Muscle layer of colon (tissue), 2 donors: ENCODE measurements around the gene TMEM232.
"Not testable (repeated sequence)": the region's sequence is repeated elsewhere in the genome, so short reads cannot be mapped to it uniquely, and the experiment has no call there.

Experiments used
- H3K27ac ChIP-seq: one replicate; pipeline ENCODE4 v1.7.0; 2013; ENCODE audit warnings: low read depth, mild to moderate bottlenecking, low read length, moderate library complexity
- H3K27me3 ChIP-seq, 2 donors: one replicate each; pipeline ENCODE4 v1.7.0; 2013; ENCODE audit warnings: low read length in 2 of 2, mild to moderate bottlenecking in 2 of 2; ENCODE audit not compliant: insufficient read depth in 2 of 2, control insufficient read depth in 1 of 2
- H3K36me3 ChIP-seq: one replicate; pipeline ENCODE4 v1.7.0; 2013; ENCODE audit warnings: mild to moderate bottlenecking, low read length; ENCODE audit not compliant: insufficient read depth
- H3K4me1 ChIP-seq: one replicate; pipeline ENCODE4 v1.7.0; 2013; ENCODE audit warnings: mild to moderate bottlenecking, low read length; ENCODE audit not compliant: insufficient read depth
- H3K4me3 ChIP-seq, 2 donors: one replicate each; pipeline ENCODE4 v1.7.0; 2013; ENCODE audit warnings: low read length in 2 of 2, low read depth in 1 of 2, mild to moderate bottlenecking in 1 of 2, moderate library complexity in 1 of 2
- H3K9ac ChIP-seq: one replicate; pipeline ENCODE4 v1.7.0; 2013; ENCODE audit warnings: low read length
- H3K9me3 ChIP-seq: one replicate; pipeline ENCODE4 v1.7.0; 2013; ENCODE audit warnings: mild to moderate bottlenecking, low read length
- donor health status: abdominal sarcoma.
- donor health status: Adenocarcinoma of cecum.

TMEM232 gene

DNA sequence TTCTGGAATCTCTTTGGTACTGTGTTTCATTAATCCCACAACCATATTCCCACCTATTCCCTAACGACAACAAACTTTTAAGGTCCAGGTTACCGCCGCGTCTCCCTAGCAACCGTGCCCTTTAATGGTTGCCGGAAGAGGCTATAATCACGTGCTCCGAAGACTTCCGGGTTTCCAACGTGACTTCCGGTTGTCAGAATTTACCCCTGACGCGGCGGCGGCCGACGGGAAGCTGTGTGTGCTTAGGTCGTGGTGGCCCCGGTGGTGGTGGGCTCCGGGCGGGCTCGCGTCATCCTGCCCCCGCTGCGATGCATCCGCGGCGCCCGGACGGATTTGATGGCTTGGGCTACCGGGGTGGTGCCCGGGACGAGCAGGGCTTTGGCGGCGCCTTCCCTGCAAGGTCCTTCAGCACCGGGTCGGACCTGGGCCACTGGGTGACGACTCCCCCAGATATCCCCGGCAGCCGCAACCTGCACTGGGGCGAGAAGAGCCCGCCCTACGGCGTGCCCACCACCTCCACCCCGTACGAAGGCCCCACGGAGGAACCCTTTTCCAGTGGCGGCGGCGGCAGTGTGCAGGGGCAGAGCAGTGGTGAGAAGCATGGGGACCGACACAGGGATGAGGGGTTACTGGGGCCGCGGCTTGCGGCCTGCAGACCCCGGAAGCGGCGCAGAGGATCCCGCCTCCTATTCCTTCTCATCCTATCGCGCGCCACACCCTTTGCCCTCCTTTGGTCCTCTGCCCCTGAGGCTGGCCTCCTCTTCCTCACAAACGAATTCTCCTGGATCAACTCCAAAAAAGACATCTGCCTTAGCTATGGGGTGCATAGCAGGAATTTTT, 12.6 kb upstream of the TMEM232 start, which contains the start of gene SLC25A46:
Gene SLC25A46 (plus strand): TSS at position 196 of the 840 bp plus-strand sequence. CDS start 113 bp downstream, at position 309.
- Histone ChIP-seq H3K4me1 (peaks cover 5% of the 10 kb centered on the region), H3K9ac (peak within 1 kb of the TSS; percentile 78), H3K9me3 (no peaks in the 10 kb centered on the region), H3K4me3 (peak within 1 kb of the TSS; percentile 92 to 96), H3K27ac (peak within 1 kb of the TSS; percentile 91), H3K27me3 (no peaks in the 10 kb centered on the region), H3K36me3 (no peaks in the 10 kb centered on the region)

DNA sequence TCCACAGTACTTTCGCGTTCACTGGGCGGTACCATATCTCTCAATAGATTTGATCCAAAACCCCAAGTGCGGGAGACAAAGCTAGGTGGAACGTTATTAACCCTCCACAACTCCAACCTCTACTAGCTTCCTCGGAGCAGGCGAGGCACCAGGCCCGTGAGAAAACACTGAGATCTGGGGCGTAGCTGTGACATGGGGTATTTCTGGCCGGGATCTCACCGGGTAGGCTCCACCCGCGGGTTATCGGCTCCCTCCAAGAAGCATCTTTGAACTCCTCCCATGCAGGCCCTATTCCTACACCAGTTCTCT, 12.0 kb upstream of the TMEM232 start:
- H3K9me3 ChIP-seq: no peaks in the 10 kb centered on the region
- H3K27ac ChIP-seq: peak overlapping the region; percentile 91
- peak overlapping the region; percentile 78 for H3K9ac ChIP-seq
- H3K4me1 ChIP-seq: peaks cover 5% of the 10 kb centered on the region
- H3K36me3 ChIP-seq: no peaks in the 10 kb centered on the region
- H3K4me3 ChIP-seq: peak overlapping the region; percentile 92 to 96
- H3K27me3 ChIP-seq: no peaks in the 10 kb centered on the region

DNA sequence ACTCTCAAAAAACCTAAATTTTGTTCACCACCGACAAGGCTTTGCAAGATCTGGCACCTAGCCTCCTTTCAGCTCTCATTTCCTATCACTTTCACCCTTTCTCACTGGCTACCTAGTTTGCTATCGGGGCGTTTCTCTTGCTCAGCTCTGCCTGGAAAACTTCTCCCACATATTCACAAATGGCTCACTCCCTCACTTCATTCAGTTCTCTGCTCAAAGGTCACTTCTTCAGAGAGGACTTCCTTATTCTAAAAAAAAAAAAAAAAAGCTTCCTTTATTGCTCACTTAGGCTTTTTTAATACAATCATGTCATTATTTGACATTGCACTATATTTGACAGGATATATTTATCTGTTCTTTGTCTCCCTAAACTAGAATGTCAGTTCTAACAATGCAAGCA, 10.3 kb upstream of the TMEM232 start:
- Histone ChIP-seq H3K4me1 (peaks cover 5% of the 10 kb centered on the region), H3K9me3 (no peaks in the 10 kb centered on the region), H3K27ac (no peak overlapping the region), H3K9ac (no peak overlapping the region), H3K27me3 (no peaks in the 10 kb centered on the region), H3K4me3 (no peak overlapping the region), H3K36me3 (no peaks in the 10 kb centered on the region)

DNA sequence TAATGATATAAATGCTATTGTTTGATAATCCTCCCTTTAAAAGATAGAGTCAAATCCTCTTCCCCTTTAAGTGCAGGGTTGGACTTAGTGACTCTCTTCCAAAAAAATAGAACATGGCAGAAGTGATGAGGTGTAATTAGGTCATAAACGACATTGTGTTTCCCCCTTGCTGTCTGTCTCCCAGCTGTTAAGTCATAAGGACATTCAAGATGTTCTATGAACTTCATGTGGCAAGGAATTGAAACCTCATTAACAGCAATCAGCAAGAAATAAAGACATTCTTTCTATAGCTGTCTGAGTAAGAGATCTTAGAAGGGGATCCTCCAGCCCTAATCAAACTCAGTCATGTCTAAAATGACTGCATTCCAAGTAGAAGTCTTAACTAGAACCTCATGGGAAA, 9.1 kb upstream of the TMEM232 start:
- Histone ChIP-seq H3K4me3 (no peak overlapping the region), H3K9ac (no peak overlapping the region), H3K9me3 (no peaks in the 10 kb centered on the region), H3K4me1 (peaks cover 5% of the 10 kb centered on the region), H3K36me3 (no peaks in the 10 kb centered on the region), H3K27me3 (no peaks in the 10 kb centered on the region), H3K27ac (no peak overlapping the region)

DNA sequence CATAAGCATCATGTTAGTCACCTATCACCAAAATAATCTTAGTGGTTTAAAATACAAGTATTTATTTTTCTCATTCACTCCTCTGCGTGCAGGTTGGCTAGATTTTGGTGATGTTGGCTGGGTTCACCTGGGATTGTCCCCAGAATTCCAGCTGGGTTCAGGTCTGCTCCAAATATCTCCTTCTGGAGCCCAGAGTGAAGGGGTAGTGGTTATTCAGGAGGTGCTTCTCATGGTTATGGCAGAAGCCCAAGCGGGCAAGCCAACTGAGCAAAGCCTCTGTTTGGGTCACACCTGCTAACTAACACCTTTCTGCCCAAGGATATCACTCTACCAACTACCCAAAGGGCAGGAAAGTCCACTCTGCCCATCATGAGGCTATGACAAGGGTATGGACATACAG, 7.6 kb upstream of the TMEM232 start:
- Histone ChIP-seq H3K4me3 (no peak overlapping the region), H3K27me3 (no peaks in the 10 kb centered on the region), H3K36me3 (no peaks in the 10 kb centered on the region), H3K9ac (no peak overlapping the region), H3K27ac (no peak overlapping the region), H3K4me1 (no peaks in the 10 kb centered on the region), H3K9me3 (no peaks in the 10 kb centered on the region)

DNA sequence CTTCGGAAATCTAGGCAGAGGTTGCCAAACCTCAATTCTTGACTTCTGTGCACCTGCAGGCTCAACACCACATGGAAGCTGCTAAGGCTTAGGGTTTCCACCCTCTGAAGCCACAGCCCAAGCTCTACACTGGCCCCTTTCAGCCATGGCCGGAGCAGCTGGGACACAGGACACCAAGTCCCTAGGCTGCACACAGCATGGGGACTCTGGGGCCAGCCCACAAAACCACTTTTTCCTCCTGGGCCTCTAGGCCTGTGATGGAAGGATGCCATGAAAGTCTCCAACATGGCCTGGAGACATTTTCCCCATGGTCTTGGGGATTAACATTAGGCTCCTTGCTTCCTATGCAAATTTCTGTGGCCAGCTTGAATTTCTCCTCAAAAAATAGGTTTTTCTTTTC, 5.0 kb upstream of the TMEM232 start:
- H3K36me3 ChIP-seq, H3K9me3 ChIP-seq, H3K27me3 ChIP-seq, H3K27ac ChIP-seq, H3K4me3 ChIP-seq, H3K9ac ChIP-seq, H3K4me1 ChIP-seq: not testable (repeated sequence)

DNA sequence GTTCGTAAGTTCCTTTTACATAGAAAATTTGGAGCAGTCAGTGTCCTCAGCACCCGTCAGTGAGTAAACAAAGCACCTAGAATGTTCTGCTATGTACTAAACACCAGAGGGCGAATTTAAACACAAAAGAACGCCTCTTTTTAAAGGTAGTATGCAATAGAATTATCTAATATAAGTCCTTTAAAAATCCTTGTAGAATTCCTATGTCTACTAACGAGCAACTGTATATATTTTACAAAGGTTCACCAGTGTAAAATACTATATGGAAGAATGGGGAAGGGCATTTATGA, 499 bp upstream of the TMEM232 start:
- Histone ChIP-seq H3K9ac (no peak overlapping the region), H3K36me3 (no peaks in the 10 kb centered on the region), H3K4me1 (no peaks in the 10 kb centered on the region), H3K27me3 (no peaks in the 10 kb centered on the region), H3K9me3 (no peaks in the 10 kb centered on the region), H3K4me3 (peak overlapping the region in 1 of 2 donors; percentile 61), H3K27ac (no peak overlapping the region)

DNA sequence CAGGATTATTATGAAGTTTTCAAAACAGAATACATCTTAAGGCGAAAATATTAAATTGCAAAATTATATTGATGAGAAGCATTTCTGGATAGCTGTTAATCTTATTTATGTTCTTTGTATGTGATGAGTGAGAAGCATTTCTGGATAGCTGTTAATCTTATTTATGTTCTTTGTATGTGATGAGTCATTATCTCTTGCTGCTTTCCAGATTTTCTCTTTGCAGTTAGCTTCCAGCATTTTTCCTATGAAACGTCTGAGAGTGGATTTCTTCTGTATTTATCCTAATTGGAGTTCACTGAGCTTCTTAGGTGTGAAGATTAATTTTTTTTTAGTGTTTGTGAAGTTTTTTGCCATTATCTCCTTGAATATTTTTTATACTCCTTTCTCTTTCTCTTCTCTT, 8.2 kb downstream of the TMEM232 start:
- Histone ChIP-seq H3K27ac (no peak overlapping the region), H3K4me1 (no peaks in the 10 kb centered on the region), H3K36me3 (no peaks in the 10 kb centered on the region), H3K9me3 (no peaks in the 10 kb centered on the region), H3K27me3 (no peaks in the 10 kb centered on the region), H3K4me3 (no peak overlapping the region), H3K9ac (no peak overlapping the region)

DNA sequence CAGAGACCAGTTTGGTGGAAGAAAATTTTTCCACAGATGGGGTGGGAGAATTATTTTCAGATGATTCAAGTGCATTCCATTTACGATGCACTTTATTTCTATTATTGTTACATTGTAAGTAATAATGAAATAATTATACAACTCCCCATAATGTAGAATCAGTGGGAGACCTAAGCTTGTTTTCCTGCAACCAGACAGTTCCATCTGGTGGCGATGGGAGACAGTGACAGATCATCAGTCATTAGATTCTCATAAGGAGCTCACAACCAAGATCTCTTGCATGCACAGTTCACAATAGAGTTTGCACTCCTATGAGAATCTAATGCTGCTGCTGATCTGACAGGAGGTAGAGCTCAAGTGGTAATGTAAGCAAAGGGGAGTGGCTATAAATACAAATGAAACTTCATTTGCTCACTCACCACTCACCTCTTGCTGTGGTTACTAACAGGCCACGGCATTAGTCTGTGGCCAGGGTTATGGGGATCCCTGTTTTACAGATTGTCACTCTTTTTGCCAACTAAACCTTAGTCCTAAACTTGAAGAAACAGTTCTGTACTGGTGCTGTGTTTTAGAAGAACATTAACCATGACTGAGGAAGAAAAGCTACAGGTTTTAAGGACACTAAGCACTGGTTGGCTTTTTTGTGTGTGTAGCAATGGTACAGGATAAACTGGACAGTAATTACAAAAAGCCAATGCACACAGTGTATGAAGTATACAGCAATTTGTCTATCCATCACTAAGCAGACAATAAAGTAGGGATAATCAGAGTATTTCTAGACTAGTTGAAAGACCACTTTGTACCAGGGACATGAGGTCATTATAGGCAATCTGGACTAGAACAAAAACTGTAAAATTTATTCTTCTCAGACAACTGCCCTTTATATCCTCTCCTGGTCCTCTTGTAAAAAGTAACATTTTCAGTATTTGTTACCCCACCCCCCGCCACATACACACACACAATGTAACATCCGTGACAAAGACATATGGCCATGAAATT, 9.9 kb downstream of the TMEM232 start:
- H3K4me1 ChIP-seq: no peaks in the 10 kb centered on the region
- H3K4me3 ChIP-seq: no peak overlapping the region
- H3K27me3 ChIP-seq: no peaks in the 10 kb centered on the region
- H3K9ac ChIP-seq: no peak overlapping the region
- no peak overlapping the region for H3K27ac ChIP-seq
- no peaks in the 10 kb centered on the region for H3K9me3 ChIP-seq
- H3K36me3 ChIP-seq: no peaks in the 10 kb centered on the region

DNA sequence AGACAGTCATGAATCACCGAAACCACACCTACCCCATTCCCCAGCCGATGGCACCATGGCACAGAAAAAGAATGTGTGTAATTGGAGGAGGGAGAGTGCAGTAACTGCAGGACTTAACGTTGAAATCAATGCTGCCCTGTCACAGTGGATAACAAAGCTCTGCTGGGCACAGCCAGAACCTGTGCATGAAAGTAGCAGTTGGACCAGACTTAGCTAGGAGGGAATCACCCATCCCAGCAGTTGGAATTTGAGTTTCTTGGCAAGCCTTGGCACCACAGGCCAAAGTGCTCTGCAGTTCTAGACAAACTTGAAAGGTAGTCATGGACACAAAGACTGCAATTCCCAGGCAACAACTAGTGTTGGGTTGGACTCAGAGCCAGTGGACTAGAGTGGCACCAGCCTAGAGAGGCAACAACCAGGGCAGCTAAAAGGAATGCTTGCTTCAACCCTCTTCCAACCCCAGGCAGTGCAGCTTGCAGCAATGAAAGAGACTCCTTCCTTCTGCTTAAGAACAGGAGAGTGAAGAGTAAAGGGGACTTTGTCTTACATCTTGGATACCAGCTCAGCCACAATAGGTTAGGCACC, 19.1 kb downstream of the TMEM232 start:
- no peaks in the 10 kb centered on the region for H3K27me3 ChIP-seq
- H3K9ac ChIP-seq: no peak overlapping the region

DNA sequence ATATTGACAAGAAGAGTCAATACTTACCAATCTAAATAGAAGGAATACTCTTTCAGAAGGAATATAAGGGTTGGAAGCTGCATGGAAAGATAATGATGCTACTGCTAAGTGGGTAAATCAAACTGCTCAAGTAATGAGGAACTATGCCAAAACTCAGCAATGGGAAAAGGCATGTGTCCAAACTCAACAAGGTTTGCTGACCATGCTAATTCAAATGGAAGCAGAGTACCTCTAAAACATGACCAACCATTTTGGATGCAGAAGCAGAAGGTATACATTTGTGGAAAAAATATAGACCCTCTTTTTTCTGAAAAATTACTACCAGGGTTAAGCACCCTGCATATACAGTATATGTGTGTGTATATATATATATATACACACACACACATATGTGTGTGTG, 21.1 kb downstream of the TMEM232 start:
- H3K27me3 ChIP-seq: no peaks in the 10 kb centered on the region
- H3K9ac ChIP-seq: no peak overlapping the region
- no peak overlapping the region for H3K4me3 ChIP-seq

More for the DNA sequence above, 19.1 kb downstream of the TMEM232 start:
- Histone ChIP-seq H3K27ac (no peak overlapping the region), H3K9me3 (no peaks in the 10 kb centered on the region), H3K4me1 (no peaks in the 10 kb centered on the region), H3K4me3 (no peak overlapping the region), H3K36me3 (no peaks in the 10 kb centered on the region)

More for the DNA sequence above, 21.1 kb downstream of the TMEM232 start:
- Histone ChIP-seq H3K4me1 (no peaks in the 10 kb centered on the region), H3K9me3 (no peaks in the 10 kb centered on the region), H3K27ac (no peak overlapping the region), H3K36me3 (no peaks in the 10 kb centered on the region)
